Measurements from ENCODE around the gene IRF5.

The IRF5 gene, protein sequence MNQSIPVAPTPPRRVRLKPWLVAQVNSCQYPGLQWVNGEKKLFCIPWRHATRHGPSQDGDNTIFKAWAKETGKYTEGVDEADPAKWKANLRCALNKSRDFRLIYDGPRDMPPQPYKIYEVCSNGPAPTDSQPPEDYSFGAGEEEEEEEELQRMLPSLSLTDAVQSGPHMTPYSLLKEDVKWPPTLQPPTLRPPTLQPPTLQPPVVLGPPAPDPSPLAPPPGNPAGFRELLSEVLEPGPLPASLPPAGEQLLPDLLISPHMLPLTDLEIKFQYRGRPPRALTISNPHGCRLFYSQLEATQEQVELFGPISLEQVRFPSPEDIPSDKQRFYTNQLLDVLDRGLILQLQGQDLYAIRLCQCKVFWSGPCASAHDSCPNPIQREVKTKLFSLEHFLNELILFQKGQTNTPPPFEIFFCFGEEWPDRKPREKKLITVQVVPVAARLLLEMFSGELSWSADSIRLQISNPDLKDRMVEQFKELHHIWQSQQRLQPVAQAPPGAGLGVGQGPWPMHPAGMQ

GRCh38 chr7:128937647-128938543 is at the start of gene IRF5:
Gene IRF5, plus strand, starts transcription at chr7:128937927. Its CDS starts 4,155 bp downstream, at chr7:128942082.
- peak; percentile 18 for DNase-seq

GRCh38 chr7:128888039-128888755 is 49.5 kb upstream of the IRF5 start:
- no peak for DNase-seq

GRCh38 chr7:128888756-128889095 is 49.0 kb upstream of the IRF5 start:
- no peak for DNase-seq

DNA sequence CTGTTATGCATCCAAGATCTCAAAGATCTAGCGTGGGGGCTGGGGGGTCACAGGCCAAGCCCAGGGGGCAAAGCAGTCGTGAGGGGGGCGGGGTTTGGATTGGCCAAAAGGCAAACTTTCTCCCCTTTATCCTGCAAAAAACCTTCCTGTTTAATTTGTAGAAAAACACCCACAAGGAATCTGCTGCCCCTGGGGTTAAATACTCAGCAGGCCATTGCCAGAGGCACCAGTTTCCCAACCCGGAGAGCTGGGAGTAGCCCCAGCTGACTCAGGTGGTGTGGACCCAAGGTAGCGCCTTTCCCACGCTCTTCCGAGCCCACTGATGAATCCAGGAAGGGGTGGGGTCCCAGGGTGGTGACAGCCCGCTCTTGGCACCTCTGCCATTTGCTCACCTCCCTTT is 48.6 kb upstream of the IRF5 start:
- DNase-seq: no peak

DNA sequence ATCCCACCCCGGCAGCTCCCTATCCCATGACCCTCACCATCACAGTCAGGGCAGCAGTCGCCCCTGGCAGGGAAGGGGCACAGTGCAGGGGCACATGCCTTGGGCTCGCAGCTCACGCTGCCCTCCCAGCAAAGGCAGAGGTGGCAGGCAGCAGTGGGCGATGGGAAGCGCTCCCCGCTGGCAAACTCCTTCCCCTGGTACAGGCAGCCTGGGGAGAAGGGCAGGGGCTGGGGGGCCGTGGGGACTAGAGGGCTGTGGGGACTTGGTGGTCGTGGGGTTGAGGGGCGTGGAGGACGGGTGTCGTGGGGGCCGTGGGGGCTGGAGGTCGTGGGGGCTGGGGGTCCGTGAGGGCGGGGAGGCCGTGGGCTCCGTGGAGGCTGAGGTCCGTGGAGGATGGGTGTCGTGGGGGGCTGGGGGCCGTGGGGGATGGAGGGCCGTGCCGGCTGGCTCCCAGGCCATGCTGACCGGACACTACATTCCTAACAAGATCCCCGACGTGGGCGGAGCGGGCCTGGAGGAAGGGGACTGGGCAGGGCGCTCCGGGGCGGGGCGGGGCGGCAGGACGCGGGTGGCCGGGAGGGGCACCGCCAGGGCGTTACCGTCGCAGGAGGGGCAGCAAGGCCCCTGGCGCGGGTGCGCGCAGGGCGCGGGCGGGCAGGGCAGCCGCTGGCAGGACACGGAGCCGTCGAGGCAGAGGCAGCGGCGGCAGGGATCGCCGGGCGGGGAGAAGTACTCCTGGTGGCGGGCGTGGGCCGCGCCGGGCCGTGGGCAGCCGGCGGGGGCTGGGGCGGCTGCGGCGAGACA is 47.2 kb upstream of the IRF5 start:
- DNase-seq: no peak

GRCh38 chr7:128891110-128891941 is 46.4 kb upstream of the IRF5 start:
- DNase-seq: peak; percentile 6

DNA sequence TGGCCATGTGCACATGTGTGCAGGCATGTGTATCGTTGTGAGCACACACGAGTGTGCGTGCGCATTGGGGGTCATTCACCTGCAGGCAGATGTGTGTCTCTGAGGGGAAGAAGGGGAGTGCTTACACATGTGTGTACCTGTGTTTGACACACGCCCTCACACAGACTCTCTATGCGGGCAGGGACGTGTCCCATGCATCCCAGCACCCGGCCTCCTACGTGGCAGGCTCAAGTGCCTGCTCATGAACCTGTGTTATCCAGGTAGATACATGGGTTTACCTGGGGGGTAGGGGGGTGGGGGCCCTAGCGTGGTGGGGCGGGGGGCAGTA is 45.8 kb upstream of the IRF5 start:
- DNase-seq: no peak

DNA sequence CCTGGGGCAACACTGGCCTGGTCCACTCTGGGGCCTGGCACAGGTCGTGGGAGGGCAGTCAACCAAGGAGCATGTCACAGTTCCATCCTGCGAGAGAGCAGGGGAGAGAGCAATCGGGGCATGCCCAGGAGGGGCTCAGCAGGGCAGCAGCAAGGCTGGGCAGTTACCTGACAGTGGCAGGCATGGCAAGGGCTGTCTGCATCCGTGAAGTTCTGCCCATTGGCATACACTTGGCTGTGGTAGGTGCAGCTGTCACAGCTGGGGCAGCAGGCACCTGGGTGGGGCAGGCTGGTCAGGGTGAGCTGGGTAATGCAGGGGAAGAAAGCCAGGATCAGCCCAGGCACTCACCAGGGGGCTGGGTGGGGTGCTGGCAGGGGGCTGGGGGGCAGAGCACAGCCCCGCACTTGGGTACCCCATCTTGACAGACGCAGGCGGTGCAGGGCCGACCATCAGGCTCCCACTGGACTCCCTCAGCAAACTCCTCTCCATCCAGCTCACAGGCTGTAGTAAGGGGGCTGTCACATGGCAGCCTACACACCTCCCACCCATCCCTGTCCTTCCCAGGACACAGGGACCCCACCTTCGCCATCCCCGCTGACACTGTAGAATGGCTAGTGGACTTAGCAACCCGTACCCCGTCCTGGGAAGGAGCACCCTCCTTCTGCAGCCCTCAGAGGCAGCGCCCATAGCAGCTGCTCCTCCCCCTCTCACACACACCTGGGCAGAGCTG is 45.0 kb upstream of the IRF5 start:
- no peak for DNase-seq

DNA sequence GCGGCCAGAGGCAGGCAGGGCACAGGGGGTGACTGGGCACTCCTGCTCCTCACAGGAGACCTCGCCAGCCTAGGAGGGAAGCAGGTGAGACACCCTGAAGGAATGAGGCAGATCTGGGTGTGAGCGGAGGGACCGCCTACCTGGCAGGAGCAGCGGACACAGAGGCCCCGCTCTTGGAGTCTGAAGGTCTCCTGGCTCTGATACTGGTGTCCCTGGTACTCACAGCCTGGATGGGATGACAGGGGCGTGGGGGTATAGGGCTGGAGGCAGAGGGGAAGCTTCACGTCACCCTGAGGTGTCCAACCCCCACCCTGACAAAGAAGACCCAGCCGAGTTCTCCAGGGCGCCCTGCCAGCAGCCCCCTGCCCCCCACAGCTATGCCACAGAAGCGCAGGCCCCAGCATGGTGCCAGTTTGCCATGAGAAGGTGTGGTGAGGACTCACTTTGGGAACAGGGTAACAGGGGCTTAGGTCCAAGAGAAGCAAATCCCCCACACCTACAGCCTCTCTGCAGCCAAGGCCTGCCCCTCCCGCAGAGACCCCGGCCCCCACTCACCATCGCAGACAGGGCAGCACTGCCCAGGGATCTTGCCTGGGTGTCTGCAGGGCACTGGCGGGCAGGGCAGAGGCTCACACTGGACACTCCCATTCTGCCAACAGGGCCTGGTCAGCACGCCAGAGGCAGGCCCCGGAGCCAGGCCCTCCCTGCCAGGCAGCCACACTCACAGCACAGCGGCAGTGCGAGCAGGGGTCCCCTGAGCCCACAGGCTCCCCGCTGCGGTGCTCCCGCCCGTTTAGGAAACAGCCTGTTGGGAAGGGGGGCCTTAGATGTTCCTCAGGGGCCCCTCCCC is 44.3 kb upstream of the IRF5 start:
- DNase-seq: no peak

DNA sequence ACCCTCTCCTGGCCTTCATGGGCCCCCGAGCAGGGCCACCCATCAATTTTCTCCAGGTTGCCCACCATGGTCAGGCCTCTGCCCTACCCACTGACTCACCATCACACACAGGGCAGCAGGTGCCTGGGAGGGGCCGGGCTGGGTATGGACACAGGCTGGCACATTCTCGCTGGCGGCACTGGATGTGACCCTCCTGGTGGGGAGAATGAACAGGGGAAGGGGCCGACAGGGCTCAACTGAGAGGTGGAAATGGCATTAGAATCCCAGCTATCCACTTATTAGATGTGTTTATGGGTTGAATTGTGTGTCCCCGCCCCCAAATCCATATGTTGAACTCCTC is 43.7 kb upstream of the IRF5 start:
- no peak for DNase-seq

- no peak for DNase-seq
Measured at GRCh38 chr7:128895320-128895719, 42.4 kb upstream of the IRF5 start.

DNA sequence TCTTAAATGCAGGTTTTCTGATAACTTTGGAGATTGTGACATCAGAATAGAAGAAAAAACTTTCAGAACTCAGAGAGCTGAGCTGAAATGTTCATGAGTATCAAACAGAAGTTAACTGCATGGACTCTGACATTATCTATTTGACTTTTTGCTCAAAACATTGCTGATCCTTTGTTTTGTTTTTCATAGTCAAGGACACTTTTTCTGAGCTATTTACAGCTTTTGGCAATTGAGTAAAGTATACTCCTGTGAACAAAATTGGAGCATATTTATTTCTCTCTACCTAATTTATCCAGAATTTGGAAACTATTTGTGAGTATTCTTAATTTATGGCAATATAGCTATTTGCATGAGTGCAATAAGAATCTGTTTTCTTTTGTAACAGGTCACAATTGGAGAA is 38.3 kb upstream of the IRF5 start:
- no peak for DNase-seq

- no peak for DNase-seq
Measured at GRCh38 chr7:128900237-128900636, 37.5 kb upstream of the IRF5 start.

DNA sequence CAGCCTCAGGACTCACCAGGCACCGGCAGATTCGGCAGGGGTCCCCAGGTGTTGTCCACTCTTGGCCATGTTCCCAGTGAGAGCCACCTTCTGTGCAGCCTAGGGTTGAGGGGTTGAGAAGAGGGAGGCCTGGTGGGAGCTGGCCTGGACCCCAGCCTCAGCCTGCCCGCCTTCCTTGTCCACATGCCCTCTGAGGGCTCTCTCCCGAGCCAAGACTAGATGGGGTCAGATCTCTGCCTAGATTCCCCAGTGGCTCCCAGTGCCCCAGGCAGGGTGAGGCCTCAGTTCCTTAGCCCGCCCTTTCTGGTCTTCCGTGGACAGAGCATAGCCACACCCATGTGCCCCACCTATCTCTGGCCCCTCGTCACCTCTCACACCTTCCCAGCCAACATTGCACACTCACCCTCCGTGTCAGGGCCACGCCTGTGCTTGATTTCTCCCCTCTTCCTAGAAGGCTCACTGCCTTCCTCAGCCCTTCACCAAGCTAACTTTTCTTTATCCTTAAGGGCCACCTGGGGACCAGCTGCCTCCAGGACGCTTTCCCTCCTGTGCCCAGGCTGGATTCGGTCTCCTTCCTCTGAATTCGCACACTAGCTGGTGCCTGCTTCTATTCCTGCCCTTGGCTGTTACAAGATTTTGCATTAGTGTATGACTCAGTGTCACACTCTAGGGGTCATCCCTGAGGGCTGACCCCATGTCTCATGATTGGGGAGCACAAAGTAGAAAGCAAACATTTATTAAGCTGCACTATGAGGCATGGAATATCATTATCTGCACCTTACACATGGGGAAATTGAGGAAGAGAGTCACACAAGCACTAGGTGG is 34.8 kb upstream of the IRF5 start:
- no peak for DNase-seq

DNA sequence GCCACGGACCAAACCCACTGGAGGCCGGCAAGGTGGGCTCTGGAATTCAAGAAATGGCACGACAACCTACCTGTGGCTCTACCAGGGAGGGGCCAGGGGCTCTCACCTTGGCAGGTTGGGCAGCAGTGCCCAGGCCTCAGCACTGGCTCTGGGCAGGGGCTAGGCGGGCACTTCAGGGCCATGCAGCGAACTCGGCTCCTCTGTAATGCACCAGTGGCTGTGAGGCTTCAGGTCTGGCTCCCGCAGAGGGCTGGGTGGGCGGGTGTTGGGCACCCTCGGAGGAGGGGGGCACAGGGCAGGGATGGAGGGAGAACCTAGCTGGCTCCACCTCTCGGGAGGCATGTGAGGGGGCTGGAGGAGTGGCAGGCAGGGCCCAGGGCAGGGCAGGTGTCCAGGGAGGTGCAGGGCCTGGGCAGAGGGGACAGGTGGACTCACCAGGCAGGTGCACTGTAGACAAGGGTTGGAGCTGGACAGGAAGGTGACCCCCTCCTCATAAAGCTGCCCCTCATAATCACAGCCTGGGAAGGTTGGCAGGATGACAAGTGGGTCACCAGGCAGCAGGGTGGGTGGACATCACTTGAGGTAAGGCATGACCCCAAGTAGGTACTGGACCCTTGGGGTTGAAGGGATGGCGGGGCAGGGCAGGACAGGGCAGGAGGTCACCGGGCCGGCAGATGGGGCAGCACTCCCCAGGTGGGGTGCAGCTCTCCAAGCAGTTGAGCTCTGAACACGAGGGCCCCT is 33.9 kb upstream of the IRF5 start:
- DNase-seq: no peak

DNA sequence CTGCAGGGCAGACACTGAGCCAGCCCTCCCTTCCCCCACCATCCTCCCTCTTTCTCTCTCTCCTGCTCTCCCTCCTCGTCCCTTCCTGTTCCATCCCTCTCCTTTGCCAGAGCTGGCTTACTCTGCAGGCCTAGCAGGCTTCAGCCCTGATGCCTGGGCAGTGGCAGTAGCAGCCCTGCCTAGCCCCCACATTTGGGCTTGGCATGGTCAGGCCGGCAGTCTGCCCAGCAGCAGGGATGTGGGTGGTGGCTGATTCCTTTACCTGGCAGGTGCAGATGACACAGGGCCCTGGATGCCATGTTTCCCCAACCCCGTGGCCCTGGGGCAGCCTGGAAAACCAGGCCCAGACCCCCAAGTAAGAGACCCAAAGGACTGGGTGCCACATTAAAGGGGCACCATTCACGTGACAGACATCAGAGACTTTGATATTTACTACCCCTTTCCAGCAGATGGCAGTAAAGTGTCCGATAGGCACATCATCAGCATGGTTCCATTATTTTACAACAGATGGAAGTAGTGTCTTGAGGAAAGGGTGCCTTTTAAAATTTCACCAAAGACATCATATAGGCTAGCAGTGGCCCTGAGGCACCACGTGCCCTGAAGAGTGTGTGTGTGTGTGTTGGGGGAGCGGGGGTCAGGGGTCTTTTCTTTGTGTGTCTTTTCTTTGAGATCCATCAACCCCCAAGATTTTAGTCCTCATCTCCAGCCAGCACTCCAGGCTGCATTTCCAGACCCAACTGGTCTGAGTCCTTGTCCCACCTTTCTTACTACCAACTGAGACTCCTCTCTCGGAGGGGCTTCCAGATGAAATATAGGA is 33.1 kb upstream of the IRF5 start:
- DNase-seq: peak; percentile 75

GRCh38 chr7:128906001-128906765 is 31.5 kb upstream of the IRF5 start:
- DNase-seq: no peak

Measured in CD4-positive, alpha-beta T cell treated with Interleukin-17A for 1 hour (primary cell).